MCF 10A (cell line): ENCODE results near the gene MAN2A1. TPM values are rescaled to one million over a fixed set of nuclear protein-coding genes. Genes with fewer than 3 reads are reported as not detected.
"Not testable (repeated sequence)": the region's sequence is repeated elsewhere in the genome, so short reads cannot be mapped to it uniquely, and the experiment has no call there.

Experiments used
- BruUV-seq: library from RNA; stranded (reverse); fragments of 400-500 nt; replicated peaks from 2 replicates; lab custom pipeline; 2021; lab: Mats Ljungman, UMichigan
- CTCF ChIA-PET: fragments of 300-600 bp; sonication (Branson Sonifier 250); formaldehyde crosslinking; extraction: SDS; loops from one replicate; lab custom pipeline; 2021; ENCODE audit warnings: antibody characterized with exemption, inconsistent platforms; lab: Yijun Ruan, JAX
- POLR2A ChIA-PET: fragments of 300-600, 350-650 bp; sonication (Branson Sonifier 250); formaldehyde crosslinking; extraction: SDS; loops from one replicate; lab custom pipeline; 2020; ENCODE audit warnings: antibody characterized with exemption, inconsistent platforms; lab: Yijun Ruan, JAX
- DNase-seq: peaks from one replicate; pipeline ENCODE4 v3.0.0-alpha.2; 2018; ENCODE audit not compliant: unreplicated experiment
- H3K27ac Mint-ChIP-seq: one replicate; pipeline ENCODE4 v1.8.0; 2022; ENCODE audit warnings: mild to moderate bottlenecking, low read depth, mixed read lengths; ENCODE audit not compliant: unreplicated experiment
- H3K27me3 Mint-ChIP-seq: one replicate; pipeline ENCODE4 v1.8.0; 2022; ENCODE audit warnings: mixed read lengths; ENCODE audit not compliant: insufficient read depth, unreplicated experiment
- H3K36me3 Mint-ChIP-seq: one replicate; pipeline ENCODE4 v1.8.0; 2022; ENCODE audit warnings: mild to moderate bottlenecking, moderate library complexity, mixed read lengths; ENCODE audit not compliant: insufficient read depth, unreplicated experiment
- H3K4me1 Mint-ChIP-seq: one replicate; pipeline ENCODE4 v1.8.0; 2022; ENCODE audit warnings: mixed read lengths; ENCODE audit not compliant: insufficient read depth, unreplicated experiment
- H3K4me3 Mint-ChIP-seq: one replicate; pipeline ENCODE4 v1.8.0; 2022; ENCODE audit warnings: mild to moderate bottlenecking, moderate library complexity, mixed read lengths; ENCODE audit not compliant: unreplicated experiment
- H3K9me3 Mint-ChIP-seq: one replicate; pipeline ENCODE4 v1.8.0; 2022; ENCODE audit warnings: mixed read lengths; ENCODE audit not compliant: unreplicated experiment
- CTCF ChIP-seq: fragments of 200-600 bp; IDR thresholded peaks from one replicate; pipeline ENCODE4 v1.8.0; 2022; ENCODE audit warnings: antibody characterized with exemption, mild to moderate bottlenecking; ENCODE audit not compliant: unreplicated experiment
- intact Hi-C: fragments of 100-400 bp; cut with micrococcal nuclease; formaldehyde crosslinking; loops from 2 replicates; pipeline ENCODE4 v1.14.1; 2022
- total RNA-seq: library from RNA; stranded (reverse); gene quantifications from 2 replicates; pipeline ENCODE4 v1.2.3, GENCODE V29; 2022

MAN2A1 gene
- total RNA-seq, 1 experiment from 2014 or later: 44.1 TPM

DNA sequence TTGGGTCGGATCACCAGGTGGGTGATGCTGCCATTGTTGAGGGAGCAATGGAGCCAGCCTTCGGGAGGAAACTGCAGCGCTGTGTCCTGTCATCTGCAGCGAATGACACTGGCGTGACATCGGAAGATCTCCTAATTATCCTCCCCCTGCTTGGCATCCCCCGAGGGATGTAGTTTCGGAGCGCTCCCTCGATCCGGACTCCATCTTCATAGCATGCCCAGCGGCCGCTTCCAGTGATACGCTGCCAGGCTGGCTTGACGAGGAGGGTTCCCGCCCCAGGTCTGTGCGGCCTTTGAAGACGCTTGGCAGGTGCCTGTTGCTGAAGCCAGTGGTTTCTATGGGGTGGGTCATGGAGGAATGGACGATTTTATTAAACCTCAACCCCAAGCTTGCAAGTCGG lies 194.9 kb downstream of the MAN2A1 start:
- no peaks in the 10 kb centered on the region for H3K9me3 Mint-ChIP-seq
- H3K27ac Mint-ChIP-seq: no peak overlapping the region
- no peaks in the 10 kb centered on the region for H3K27me3 Mint-ChIP-seq
- no peak for TF ChIP-seq CTCF
- BruUV-seq: no TSS peak
- POLR2A ChIA-PET: no interaction called here
- intact Hi-C loops: no loop called here
- H3K4me1 Mint-ChIP-seq: no peaks in the 10 kb centered on the region
- CTCF ChIA-PET: no interaction called here
- no peak overlapping the region for H3K4me3 Mint-ChIP-seq
- no peaks in the 10 kb centered on the region for H3K36me3 Mint-ChIP-seq
- DNase-seq: no peak

DNA sequence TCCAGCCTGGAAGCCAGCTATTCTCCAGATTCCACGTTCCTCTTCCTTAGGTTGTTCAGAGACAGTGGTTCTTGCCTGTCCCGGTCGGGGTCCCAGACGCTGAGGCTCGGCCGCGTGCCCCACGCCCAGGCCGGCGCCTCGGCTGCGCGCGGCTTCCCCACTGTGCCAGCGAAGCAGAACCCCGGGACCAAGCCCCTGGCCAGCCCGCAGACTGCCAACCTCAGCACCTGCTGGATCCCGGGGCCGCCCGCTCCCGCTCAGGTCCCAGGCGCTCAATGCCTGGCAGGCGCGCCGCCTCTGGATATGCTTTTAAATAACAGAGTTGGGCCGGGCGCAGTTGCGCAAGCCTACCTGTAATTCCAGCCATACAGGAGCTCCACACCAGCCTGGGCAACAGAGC lies 195.5 kb downstream of the MAN2A1 start:
- Mint-ChIP-seq H3K9me3 (no peaks in the 10 kb centered on the region), H3K4me3 (no peak overlapping the region), H3K27ac (no peak overlapping the region), H3K27me3 (no peaks in the 10 kb centered on the region), H3K4me1 (no peaks in the 10 kb centered on the region), H3K36me3 (no peaks in the 10 kb centered on the region)
- no TSS peak for BruUV-seq
- intact Hi-C loops: no loop called here
- CTCF ChIA-PET: no interaction called here
- no peak for TF ChIP-seq CTCF
- POLR2A ChIA-PET: interaction anchor here (1.3 kb wide), 1 partner anchor 27 kb away, joined by 4 read pairs; no protein-coding TSS in a partner anchor
- no peak for DNase-seq

- TF ChIP-seq CTCF: no peak
- BruUV-seq: no TSS peak
- ChIA-PET CTCF (interaction anchor here (0.7 kb wide), 1 partner anchor 375 kb away, joined by 3 read pairs; no protein-coding TSS in a partner anchor), POLR2A (interaction anchor here (1.2 kb wide), 1 partner anchor 16 kb away, joined by 3 read pairs; no protein-coding TSS in a partner anchor)
- H3K4me1 Mint-ChIP-seq: no peaks in the 10 kb centered on the region
- intact Hi-C loops: no loop called here
- no peaks in the 10 kb centered on the region for H3K9me3 Mint-ChIP-seq
- no peak for DNase-seq
- H3K4me3 Mint-ChIP-seq: no peak overlapping the region
- H3K27ac Mint-ChIP-seq: no peak overlapping the region
- H3K27me3 Mint-ChIP-seq: no peaks in the 10 kb centered on the region
- H3K36me3 Mint-ChIP-seq: no peaks in the 10 kb centered on the region
These were observed 199.3 kb downstream of the MAN2A1 start for GRCh38 chr5:109888989-109889388.

DNA sequence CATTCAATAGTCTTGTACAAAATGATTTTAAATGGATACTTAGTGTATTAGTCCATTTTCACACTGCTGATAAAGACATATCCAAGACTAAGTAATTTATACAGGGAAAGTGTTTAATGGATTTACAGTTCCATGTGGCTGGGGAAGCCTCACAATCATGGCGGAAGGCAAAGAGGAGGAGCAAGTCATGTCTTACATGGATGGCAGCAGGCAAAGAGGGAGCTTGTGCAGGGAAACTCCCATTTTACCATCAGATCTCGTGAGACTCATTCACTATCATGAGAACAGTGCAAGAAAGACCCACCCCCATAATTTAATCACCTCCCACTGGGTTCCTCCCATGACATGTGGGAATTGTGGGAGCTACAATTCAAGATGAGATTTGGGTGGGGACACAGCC lies 203.5 kb downstream of the MAN2A1 start:
- POLR2A ChIA-PET, BruUV-seq, H3K9me3 Mint-ChIP-seq, DNase-seq, H3K36me3 Mint-ChIP-seq, intact Hi-C loops, H3K4me3 Mint-ChIP-seq, H3K27me3 Mint-ChIP-seq, CTCF ChIA-PET, H3K4me1 Mint-ChIP-seq, H3K27ac Mint-ChIP-seq: not testable (repeated sequence)
